Activated CD4-positive, alpha-beta T cell treated with anti-CD3 and anti-CD28 coated beads, Interleukin-2, amount 50 U/mL, for 48 hours (primary cell): ENCODE measurements around the gene NCOR2.

Source experiments
- DNase-seq, 2 experiments: peaks; one replicate each; pipeline ENCODE4 v3.0.0-alpha.2; 2020

Gene NCOR2

GRCh38 chr12:124524231-124524925 lies 43.0 kb downstream of the NCOR2 start:
- no peak for DNase-seq

- no peak for DNase-seq
Observed at GRCh38 chr12:124523071-124523470, 44.3 kb downstream of the NCOR2 start.

- DNase-seq = no peak
Observed at GRCh38 chr12:124520907-124521306, 46.5 kb downstream of the NCOR2 start.

- no peak for DNase-seq
Observed at GRCh38 chr12:124520265-124520701, 47.1 kb downstream of the NCOR2 start.

- no peak for DNase-seq
Observed at GRCh38 chr12:124519746-124520145, 47.7 kb downstream of the NCOR2 start.

GRCh38 chr12:124518051-124518932 lies 49.1 kb downstream of the NCOR2 start:
- no peak for DNase-seq
